ENCODE measurements around the gene BPIFB4. TPM values are rescaled to one million over a fixed set of nuclear protein-coding genes. Genes with fewer than 3 reads are reported as not detected.

Gene BPIFB4
- total RNA-seq, 1 donor from 2014 or later, result not detected

- DNase-seq (ENCODE audit: low read depth), result no peak
Measured at GRCh38 chr20:33061658-33062028, 17.8 kb upstream of the BPIFB4 start.

- no peak for DNase-seq (ENCODE audit: low read depth)
Measured at GRCh38 chr20:33062105-33062824, 17.2 kb upstream of the BPIFB4 start.

GRCh38 chr20:33062825-33063149, 16.7 kb upstream of the BPIFB4 start:
- no peak for DNase-seq (ENCODE audit: low read depth)

GRCh38 chr20:33063271-33063670, 16.2 kb upstream of the BPIFB4 start:
- no peak for DNase-seq (ENCODE audit: low read depth)

- no peak for DNase-seq (ENCODE audit: low read depth)
Measured at GRCh38 chr20:33064572-33065287, 14.7 kb upstream of the BPIFB4 start.

- no peak for DNase-seq (ENCODE audit: low read depth)
Measured at GRCh38 chr20:33065785-33066184, 13.7 kb upstream of the BPIFB4 start.

GRCh38 chr20:33067806-33068205, 11.6 kb upstream of the BPIFB4 start:
- DNase-seq (ENCODE audit: low read depth), result no peak

GRCh38 chr20:33068251-33068939, 11.0 kb upstream of the BPIFB4 start:
- DNase-seq (ENCODE audit: low read depth), result no peak

- no peak for DNase-seq (ENCODE audit: low read depth)
Measured at GRCh38 chr20:33069673-33070072, 9.8 kb upstream of the BPIFB4 start.

- no peak for DNase-seq (ENCODE audit: low read depth)
Measured at GRCh38 chr20:33070111-33071053, 9.1 kb upstream of the BPIFB4 start.

GRCh38 chr20:33071198-33071597, 8.2 kb upstream of the BPIFB4 start:
- DNase-seq (ENCODE audit: low read depth), result no peak

GRCh38 chr20:33072362-33072761, 7.1 kb upstream of the BPIFB4 start:
- no peak for DNase-seq (ENCODE audit: low read depth)

GRCh38 chr20:33072813-33073212, 6.6 kb upstream of the BPIFB4 start:
- no peak for DNase-seq (ENCODE audit: low read depth)

GRCh38 chr20:33074675-33075074, 4.8 kb upstream of the BPIFB4 start:
- no peak for DNase-seq (ENCODE audit: low read depth)

- DNase-seq (ENCODE audit: low read depth), result no peak
Measured at GRCh38 chr20:33075281-33075680, 4.2 kb upstream of the BPIFB4 start.

GRCh38 chr20:33076662-33077372, 2.6 kb upstream of the BPIFB4 start:
- DNase-seq (ENCODE audit: low read depth), result no peak

- no peak for DNase-seq (ENCODE audit: low read depth)
Measured at GRCh38 chr20:33081411-33082154, 2.1 kb downstream of the BPIFB4 start.

- DNase-seq (ENCODE audit: low read depth), result no peak
Measured at GRCh38 chr20:33082546-33082945, 3.1 kb downstream of the BPIFB4 start.

GRCh38 chr20:33083544-33084340, 4.3 kb downstream of the BPIFB4 start:
- DNase-seq (ENCODE audit: low read depth), result no peak

- no peak for DNase-seq (ENCODE audit: low read depth)
Measured at GRCh38 chr20:33084722-33085121, 5.3 kb downstream of the BPIFB4 start.

Data from renal cortical epithelial cell (primary cell).